ENCODE data around the gene DOCK1. TPM values are rescaled to one million over a fixed set of nuclear protein-coding genes. Genes with fewer than 3 reads are reported as not detected.

DOCK1 gene
- polyA plus RNA-seq, 1 of the 3 experiments (the other 2 are of a cell fraction), result 15.5 TPM

GRCh38 chr10:127089446-127089845, 184.2 kb downstream of the DOCK1 start (continued):
- TF ChIP-seq PBX3 (IDR thresholded peaks at IDR 0.05), result no peak
- no peak for TF ChIP-seq FOSL2 (IDR thresholded peaks at IDR 0.05; ENCODE audit: borderline replicate concordance, low read depth)
- TF ChIP-seq GABPA (IDR thresholded peaks at IDR 0.05; ENCODE audit: low read depth), result no peak
- no peak for TF ChIP-seq GATA2 (CRISPR knock-in tag; IDR thresholded peaks at IDR 0.05)
- TF ChIP-seq SMC3 (IDR thresholded peaks at IDR 0.05; ENCODE audit: low read depth, low read length), result no peak
- no peak for TF ChIP-seq TCF12 (IDR thresholded peaks at IDR 0.05)

GRCh38 chr10:127090138-127090537, 184.9 kb downstream of the DOCK1 start:
- no peak overlapping the region for H3K27ac ChIP-seq (ENCODE audit: low read depth in 2 of 2, low read length in 1 of 2)
- no peak for TF ChIP-seq MEF2A (IDR thresholded peaks at IDR 0.05; ENCODE audit: borderline replicate concordance, low read depth)
- TF ChIP-seq YY1 (IDR thresholded peaks at IDR 0.05; ENCODE audit: low read depth), result no peak
- no peak for TF ChIP-seq SMC3 (IDR thresholded peaks at IDR 0.05; ENCODE audit: low read depth, low read length)
- TF ChIP-seq TAF1 (IDR thresholded peaks at IDR 0.05; ENCODE audit: borderline replicate concordance, low read depth, low read length), result no peak
- no peak for TF ChIP-seq REST (IDR thresholded peaks at IDR 0.05; ENCODE audit: low read depth, low read length)
- TF ChIP-seq PBX3 (IDR thresholded peaks at IDR 0.05), result no peak
- 87% methylated on average over 8 of the region's 8 CpGs for WGBS (ENCODE audit: low lambda C conversion rate)

More at GRCh38 chr10:127090138-127090537, 184.9 kb downstream of the DOCK1 start:
- Histone ChIP-seq H4K20me1 (ENCODE audit: insufficient read depth) (no peaks in the 10 kb centered on the region), H3K79me2 (ENCODE audit: insufficient read depth) (no peaks in the 10 kb centered on the region; the same call in 1 of the 2 replicates), H3K4me3 (ENCODE audit: low read depth in 2 of 2, low read length in 1 of 2) (no peak overlapping the region), H3K4me1 (ENCODE audit: control insufficient read depth in 1 of 2, insufficient read depth in 2 of 2, low read depth in 1 of 2, low read length in 1 of 2) (no peaks in the 10 kb centered on the region), H2AFZ (ENCODE audit: low read depth) (no peak overlapping the region), H3K36me3 (replicated peaks in 1 of 2; ENCODE audit: control insufficient read depth in 1 of 2, insufficient read depth in 2 of 2, low read length in 1 of 2) (peaks cover 0 to 3% of the 10 kb centered on the region in 2 experiments), H3K9ac (no peak overlapping the region), H3K9me2 (no peaks in the 10 kb centered on the region), H3K27me3 (ENCODE audit: insufficient read depth) (no peaks in the 10 kb centered on the region), H3F3A (replicated peaks; ENCODE audit: insufficient read depth) (no peaks in the 10 kb centered on the region), H3K9me3 (no peaks in the 10 kb centered on the region), H3K4me2 (no peak overlapping the region)
- ChIA-PET POLR2A (no interaction called here), CTCF (no interaction called here)
- DNase-seq, result no peak

Measured in SK-N-SH (cell line).